Measurements from ENCODE around the gene C19orf12. TPM values are rescaled to one million over a fixed set of nuclear protein-coding genes. Genes with fewer than 3 reads are reported as not detected.

The C19orf12 gene
- total RNA-seq, 4 donors from 2014 or later: 118 to 324 (median 167) TPM

- no peak for TF ChIP-seq CTCF (IDR thresholded peaks at IDR 0.05; ENCODE audit: low read depth)
Measured at GRCh38 chr19:29757551-29757950, 42.5 kb upstream of the C19orf12 start.

GRCh38 chr19:29753934-29754305 is 38.9 kb upstream of the C19orf12 start:
- TF ChIP-seq CTCF (IDR thresholded peaks at IDR 0.05; ENCODE audit: low read depth): no peak

- no peak for TF ChIP-seq CTCF (IDR thresholded peaks at IDR 0.05; ENCODE audit: low read depth)
Measured at GRCh38 chr19:29753190-29753933, 38.3 kb upstream of the C19orf12 start.

DNA sequence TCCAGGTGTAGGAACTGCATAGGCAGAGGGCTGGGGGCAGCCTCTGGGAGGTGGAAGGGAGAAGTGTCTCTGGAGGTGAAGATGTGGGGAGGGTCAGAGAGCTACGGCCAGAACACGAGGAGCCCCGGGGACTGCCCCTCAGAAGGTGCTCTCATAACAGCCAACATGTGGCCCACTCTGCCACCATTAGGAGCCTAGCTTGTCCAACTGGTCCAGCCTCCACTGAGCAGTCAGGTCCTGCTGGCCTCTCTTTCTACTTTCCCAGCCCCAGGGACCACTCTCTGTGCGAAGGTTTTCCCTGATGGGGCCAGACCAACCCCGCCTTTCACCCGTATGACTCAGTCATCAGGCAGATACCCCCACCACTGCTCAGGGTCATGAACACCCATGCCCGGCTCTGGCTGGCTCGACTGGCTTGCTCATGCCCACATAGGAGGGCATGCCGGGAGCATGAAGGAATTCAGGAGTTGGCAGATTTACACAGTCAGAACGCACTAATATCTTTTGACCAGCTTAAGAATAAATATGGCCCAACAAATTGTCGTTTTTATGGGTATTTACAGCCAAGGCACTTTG is 37.5 kb upstream of the C19orf12 start:
- no peak for TF ChIP-seq CTCF (IDR thresholded peaks at IDR 0.05; ENCODE audit: low read depth)

GRCh38 chr19:29751932-29752331 is 36.9 kb upstream of the C19orf12 start:
- TF ChIP-seq CTCF (IDR thresholded peaks at IDR 0.05; ENCODE audit: low read depth): no peak

- TF ChIP-seq CTCF (IDR thresholded peaks at IDR 0.05; ENCODE audit: low read depth): no peak
Measured at GRCh38 chr19:29750001-29750400, 34.9 kb upstream of the C19orf12 start.

DNA sequence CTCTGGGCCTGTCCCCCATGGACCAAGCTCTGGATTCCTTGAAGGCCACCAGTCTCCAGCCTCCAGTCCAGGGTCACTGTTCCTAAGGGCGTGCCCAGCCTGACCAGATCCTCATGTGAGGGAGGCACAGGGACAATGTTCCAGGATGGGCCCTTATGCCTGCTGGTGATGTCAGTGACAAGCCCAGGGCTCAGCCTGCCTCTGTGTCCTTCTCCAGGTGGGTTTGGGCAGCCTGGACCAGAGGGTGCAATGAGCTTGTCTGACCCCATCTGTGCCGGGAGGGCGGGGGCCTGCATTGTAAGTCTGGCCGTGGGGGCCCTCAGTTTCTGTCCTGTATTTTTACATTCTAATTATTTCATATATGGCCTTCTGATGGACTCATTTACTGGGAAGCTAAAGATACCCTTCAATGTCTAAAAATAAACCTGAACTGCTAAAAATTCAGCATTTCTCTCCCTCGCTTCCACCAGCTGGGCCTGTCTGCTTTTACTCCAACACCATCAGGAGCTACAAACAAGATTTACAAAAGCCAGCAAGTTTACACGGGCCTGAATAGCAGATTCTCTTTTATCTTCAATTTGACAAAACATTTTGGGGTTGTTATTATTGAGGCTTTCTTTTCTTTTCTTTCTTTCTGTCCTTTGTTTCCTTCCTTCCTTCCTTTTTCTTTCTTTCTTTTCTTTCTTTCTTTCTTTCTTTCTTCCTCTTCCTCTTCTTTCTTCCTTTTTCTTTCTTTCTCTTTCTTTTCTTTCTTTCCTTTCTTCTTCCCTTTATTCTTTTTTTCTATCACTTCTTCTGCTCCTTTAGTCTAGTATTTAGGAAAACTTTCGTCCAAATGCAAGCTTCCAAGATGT is 34.2 kb upstream of the C19orf12 start:
- no peak for TF ChIP-seq CTCF (IDR thresholded peaks at IDR 0.05; ENCODE audit: low read depth)
